Measurements from ENCODE around the gene DGCR6L.

DNA sequence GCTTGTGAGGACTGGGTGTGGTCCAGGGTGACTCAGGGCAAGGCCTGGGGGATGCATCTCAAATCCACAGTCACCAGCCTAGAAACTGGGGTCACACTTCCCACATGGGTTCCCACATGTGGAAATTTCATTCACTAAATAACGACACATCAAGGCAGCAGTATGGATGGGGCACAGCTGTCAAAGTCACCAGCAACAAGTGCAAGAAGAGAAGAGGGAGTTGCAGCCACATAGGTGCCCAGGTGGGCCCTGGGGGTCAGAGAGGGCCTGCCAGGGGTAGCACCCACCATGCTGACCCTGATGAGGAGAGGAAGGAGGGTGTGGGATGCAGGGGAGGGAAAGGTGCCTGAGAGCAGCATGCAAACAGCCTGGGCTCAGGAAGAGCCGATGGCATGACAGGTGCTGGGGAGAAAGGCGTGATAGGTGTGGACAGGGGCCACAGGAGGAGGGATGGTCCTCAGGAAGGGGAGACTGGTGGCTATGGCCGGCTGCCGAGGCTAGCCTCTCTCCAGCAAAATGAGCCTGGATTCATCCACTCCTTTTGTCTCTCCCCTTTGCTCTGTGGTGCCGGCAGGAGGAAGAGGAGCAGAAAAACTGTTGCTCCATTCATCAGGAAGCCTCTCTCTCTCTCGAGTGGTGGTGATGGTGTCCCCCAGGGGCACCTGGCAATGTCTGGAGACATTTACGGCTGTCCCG is 22.3 kb downstream of the DGCR6L start:
- TF ChIP-seq, protein P1, sequence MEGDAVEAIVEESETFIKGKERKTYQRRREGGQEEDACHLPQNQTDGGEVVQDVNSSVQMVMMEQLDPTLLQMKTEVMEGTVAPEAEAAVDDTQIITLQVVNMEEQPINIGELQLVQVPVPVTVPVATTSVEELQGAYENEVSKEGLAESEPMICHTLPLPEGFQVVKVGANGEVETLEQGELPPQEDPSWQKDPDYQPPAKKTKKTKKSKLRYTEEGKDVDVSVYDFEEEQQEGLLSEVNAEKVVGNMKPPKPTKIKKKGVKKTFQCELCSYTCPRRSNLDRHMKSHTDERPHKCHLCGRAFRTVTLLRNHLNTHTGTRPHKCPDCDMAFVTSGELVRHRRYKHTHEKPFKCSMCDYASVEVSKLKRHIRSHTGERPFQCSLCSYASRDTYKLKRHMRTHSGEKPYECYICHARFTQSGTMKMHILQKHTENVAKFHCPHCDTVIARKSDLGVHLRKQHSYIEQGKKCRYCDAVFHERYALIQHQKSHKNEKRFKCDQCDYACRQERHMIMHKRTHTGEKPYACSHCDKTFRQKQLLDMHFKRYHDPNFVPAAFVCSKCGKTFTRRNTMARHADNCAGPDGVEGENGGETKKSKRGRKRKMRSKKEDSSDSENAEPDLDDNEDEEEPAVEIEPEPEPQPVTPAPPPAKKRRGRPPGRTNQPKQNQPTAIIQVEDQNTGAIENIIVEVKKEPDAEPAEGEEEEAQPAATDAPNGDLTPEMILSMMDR (IDR thresholded peaks at IDR 0.05), result no peak
- TF ChIP-seq POLR2A (IDR thresholded peaks at IDR 0.05) (no peak), EP300 (IDR thresholded peaks at IDR 0.05; ENCODE audit: low read depth) (no peak), POLR2AphosphoS5 (IDR thresholded peaks at IDR 0.05) (no peak)

Measured in transverse colon (tissue), 4 donors.